Measurements from ENCODE around the gene CACNA1C.
"Not testable (repeated sequence)": the region's sequence is repeated elsewhere in the genome, so short reads cannot be mapped to it uniquely, and the experiment has no call there.

CACNA1C gene

DNA sequence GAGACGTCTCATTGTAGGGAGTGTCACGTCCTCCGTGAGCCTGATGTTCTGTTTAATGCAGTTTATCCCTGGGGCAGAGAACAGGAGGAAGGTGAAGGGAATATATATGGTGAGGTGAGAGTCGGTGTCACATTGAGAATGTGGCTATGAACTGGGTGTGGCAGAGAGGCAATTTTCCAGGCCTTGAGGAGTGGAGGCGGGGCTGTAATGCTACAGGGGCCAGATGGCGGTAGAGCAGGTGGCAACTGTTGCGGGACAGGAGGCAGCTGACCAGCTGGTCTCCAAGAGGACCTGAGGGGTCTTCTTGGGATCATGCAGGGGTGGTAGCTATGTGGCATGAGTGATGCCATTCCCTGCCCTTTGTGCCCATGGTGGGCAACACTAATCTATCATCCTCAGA, 59.6 kb downstream of the CACNA1C start:
- no peak for DNase-seq (ENCODE audit: low spot score)

DNA sequence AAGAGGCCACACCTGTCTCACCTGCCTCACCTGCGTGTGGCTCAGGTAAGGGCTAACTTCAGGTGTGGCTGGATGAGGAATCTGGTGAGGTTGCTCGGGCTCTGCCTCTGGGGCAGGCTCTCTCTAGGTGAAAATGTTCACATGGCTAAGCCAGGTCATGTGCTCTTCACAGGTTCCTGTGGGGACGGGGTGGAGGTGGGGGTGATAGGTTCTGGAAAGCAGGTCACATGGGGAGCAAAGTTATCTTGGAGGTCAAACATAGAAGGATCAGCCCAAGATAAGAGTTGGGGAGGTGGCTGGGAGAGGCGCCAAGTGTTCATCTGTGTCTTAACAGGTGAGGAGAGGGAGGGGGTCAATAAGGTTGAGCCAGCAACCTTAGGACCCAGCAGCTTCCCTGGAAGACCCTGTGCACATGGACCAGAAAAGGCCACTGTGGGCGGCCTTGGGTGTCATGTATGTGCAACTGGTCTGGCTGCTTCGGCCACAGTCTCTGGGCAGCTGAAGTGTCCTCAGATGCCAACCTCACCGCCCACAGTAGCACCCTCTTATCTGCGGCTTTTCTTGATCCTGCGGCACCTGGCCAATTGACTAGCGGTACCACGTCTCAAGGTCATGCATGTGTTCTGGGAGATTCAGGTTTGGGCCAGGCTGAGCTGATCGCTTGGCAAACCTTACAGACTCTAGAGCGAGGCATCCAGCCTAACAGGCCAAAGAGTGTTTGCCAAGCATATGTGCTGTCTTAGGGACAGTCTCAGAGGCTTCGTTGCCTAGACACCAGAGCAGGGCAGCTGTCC, 60.5 kb downstream of the CACNA1C start:
- DNase-seq (ENCODE audit: low spot score) = no peak

DNA sequence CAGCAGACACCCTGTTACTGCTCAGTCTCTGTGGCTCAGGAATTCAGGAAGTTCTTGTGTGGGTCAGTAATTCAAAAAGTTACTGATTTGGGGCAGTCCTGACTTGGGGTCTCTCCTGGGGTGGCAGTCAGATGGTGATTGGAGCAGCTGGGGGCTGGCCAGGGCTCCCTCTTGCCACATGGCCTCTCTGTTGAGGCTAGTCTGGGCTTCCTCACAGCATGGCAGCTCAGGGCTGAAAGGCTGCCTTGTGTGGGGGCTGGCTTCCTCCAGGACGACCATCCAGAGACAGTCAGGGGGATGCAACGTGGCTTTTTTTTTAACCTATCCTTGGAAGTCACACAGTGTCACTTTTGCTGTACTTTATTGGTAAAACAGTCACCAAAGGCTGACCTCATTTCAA, 61.3 kb downstream of the CACNA1C start:
- DNase-seq (ENCODE audit: low spot score) = no peak

DNA sequence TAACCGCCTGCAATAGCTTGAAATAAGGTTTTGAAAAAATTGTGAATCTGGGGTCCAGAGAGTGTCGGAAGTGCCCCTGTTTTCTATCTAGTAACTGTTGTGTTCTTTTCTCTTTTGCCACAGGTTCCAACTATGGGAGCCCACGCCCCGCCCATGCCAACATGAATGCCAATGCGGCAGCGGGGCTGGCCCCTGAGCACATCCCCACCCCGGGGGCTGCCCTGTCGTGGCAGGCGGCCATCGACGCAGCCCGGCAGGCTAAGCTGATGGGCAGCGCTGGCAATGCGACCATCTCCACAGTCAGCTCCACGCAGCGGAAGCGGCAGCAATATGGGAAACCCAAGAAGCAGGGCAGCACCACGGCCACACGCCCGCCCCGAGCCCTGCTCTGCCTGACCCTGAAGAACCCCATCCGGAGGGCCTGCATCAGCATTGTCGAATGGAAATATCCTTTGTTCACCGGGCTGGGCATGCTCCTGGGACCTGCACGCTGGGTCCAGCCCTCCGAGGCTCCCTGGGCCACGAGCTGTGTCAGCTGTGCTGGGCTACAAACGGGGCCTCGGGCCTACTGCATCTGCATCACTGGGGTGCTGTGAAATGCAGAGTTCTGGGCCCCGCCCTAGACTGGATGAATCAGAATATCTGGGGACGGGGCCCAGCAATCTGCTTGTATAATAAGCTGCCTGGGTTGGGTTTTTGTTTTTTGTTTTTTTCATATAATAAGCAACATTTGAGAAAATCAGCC, 62.5 kb downstream of the CACNA1C start:
- no peak for DNase-seq (ENCODE audit: low spot score)

DNA sequence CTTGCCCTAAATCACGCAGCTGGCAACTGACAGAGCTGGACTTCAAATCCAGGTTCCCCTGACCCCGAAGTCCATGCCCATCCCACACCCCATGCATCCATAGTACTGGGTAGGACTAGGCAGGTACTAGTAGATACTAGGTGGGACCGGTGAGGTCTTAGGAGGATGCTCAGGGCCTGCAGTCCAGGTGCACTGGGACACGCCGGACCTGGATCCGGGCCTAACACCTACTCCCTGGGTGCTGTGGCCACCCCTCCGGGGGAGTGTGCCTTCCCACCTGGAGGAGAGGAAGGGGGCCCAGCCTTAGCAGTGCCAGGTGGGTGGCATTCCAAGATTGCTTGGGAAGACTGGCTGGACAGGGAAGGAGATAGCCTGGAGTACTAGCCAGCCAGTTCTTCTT, 64.8 kb downstream of the CACNA1C start:
- no peak for DNase-seq (ENCODE audit: low spot score)

DNA sequence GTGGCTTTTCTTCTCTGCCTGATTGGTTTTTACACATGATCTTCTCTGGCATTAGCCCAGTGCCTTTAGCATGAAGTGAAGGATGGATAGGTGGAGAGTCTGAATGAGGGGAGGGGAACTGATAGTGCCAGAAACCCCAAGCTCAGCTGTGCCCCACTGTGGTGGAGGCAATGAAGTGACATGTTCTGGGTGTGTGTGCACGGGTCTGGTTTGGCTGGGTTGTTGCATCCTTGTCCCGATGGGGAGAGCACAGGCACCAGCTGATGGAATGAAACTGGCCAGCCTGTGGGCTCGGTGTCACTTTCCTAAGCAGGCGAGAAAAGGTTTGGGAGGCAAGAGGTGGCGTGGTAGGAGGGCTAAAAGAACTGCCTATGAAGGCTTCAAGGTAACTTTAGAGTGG, 65.3 kb downstream of the CACNA1C start:
- DNase-seq (ENCODE audit: low spot score) = peak; percentile 12

DNA sequence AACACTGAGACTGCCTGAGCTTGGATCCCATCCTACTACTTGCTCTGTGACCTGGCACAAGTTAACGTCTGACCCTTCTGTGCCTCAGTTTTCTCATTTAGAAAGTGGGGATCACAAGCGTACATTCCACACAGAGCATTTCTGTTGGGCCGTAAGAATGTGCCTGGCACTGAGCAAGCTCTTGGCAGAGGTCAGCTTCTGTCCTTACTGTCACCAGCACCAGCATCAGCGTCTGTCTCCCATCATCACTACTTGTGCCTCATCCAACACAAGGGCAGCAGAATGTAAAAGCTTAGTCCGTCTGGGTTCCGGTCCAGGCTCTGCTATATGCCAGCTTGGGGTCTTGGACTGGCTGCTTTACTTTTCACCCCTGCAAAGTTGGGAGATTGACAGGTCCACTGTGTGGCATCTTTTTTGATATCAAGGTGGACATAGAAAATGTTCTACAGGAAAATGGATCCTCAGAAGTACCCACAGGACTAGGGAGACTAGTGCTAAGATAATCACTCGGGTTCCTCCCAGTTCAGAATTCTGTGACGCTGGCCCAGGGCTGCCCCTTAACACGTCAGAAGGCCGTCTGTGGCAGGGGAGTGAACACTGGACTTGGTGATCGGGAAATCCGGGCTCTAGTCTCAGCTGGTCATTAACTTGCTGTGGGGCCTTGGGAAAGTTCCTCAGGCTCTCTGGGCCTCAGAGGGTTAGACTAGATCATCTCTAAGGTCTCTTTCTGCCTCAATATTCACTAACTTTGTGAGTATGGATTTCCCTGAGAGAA, 65.9 kb downstream of the CACNA1C start:
- no peak for DNase-seq (ENCODE audit: low spot score)

DNA sequence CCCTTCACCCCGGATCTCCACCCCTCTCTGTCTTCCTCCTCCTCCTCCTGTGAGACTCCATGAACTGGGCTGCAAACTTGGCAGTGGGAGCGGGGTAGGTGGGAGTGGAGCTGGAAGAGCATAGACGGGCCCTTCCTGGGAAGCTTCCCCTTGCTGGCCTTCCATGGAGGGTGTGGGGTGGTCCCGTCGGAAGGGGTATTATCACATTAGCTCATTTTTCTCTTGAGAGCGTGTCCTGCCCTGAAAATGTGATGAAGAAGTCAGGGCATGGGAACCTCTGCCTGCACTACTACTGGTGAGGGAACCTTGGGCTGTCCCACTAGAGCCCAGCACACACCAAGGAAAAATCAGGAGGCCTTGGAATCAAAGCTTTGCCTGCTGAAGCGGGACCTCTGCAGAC, 66.5 kb downstream of the CACNA1C start:
- DNase-seq (ENCODE audit: low spot score) = no peak

DNA sequence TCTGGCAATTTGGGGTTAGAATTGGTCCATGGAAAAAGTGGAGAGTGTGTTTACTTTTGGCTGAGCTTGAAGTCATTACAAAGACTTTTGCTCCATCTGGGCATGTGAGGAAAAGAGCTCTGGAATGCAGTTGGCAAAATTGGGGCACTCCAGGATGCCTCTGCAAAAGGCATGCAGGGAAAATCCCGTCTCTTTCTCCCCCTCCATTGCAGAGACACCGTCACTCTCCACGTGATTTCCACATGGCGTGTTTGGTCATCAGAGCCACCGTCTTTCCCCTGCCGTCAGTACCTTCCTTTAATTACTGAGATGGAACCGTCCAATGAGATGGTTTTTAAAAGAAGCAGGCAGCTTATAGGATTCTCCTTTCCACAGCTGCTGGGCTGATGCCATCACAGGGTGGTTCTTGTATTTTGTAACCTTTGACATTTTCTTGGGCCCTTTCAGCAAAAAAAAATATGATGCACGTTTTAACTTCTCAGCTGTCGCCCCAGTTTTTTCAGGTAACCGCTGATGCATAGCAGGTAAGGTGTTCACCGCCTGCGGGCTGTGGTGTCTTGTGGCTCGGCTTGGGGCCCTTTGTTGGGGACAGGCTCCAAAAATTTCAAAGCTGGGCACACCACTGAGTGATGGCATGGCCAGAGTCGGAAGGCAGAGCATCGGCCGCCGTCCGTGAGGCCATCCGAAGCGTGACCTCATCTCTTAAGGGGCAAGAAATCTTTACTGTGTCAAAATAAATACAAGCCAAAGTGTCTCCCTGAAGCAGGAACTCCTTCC, 68.4 kb downstream of the CACNA1C start:
- no peak for DNase-seq (ENCODE audit: low spot score)

DNA sequence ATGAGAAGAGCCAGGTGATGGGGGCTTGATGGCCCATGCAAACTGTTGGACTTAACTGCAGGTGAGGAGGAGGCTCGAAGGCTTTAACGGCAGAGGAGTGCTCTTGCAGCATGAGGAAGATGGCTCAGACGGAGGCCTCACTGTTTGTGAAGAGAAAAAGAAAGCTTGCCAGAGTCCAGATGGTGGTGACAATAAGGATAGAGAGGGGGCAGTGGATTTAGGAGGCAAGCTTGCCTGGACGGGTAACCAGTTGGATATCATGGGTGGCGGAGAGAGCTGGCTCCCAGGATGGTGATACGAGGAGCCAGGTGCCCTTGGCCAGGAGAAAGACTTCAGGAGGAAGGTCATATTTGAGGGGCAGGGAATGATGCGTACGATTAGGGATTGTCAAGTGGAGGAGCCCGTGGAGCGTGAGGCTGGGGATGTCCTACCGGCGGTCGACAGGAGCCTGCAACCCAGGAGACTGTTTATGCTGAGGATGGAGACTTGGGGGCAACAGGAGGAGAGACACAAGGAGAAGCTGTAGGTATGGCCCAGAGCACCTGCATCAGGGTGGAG, 71.8 kb downstream of the CACNA1C start:
- no peak for DNase-seq (ENCODE audit: low spot score)

DNA sequence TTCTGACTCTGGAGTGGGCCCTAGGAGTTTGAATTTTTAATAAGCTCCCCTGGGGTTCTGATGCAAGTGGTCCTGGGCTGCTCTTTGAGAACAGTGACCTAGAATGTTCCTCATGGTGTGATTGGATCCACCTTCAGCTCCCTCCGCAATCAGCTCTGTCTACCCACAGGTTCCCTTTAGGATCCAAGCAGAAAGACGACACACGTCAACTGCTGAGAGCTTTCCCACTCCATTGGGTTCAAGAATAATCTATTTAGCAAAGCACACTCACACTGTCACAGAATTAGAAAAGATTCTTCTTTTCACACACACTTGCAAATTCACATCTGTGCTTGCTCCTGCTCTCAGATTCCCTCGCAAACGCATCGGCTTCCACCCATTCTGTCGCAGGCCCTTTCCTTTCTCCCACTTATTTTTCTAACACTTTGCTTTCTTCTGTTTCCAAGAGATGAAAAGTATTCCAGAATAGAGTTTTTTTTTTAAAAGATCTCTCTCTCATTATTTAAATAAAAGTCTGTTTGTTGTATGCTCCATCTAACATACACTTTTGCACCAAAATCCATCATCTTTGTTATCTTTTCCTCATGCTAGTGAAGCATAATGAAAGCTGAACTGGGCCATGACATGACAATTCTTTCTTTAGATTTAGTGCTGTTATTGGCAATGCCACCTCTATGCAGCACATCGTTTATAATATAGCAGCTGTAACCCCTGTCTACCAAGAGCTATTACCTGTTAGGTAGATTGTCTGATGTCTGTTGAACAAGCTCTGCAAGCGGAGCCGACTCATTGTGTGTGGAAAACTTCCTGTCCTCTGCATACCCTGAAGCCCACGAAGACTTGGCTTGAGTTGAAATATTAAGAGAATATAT, 73.1 kb downstream of the CACNA1C start:
- no peak for DNase-seq (ENCODE audit: low spot score)

DNA sequence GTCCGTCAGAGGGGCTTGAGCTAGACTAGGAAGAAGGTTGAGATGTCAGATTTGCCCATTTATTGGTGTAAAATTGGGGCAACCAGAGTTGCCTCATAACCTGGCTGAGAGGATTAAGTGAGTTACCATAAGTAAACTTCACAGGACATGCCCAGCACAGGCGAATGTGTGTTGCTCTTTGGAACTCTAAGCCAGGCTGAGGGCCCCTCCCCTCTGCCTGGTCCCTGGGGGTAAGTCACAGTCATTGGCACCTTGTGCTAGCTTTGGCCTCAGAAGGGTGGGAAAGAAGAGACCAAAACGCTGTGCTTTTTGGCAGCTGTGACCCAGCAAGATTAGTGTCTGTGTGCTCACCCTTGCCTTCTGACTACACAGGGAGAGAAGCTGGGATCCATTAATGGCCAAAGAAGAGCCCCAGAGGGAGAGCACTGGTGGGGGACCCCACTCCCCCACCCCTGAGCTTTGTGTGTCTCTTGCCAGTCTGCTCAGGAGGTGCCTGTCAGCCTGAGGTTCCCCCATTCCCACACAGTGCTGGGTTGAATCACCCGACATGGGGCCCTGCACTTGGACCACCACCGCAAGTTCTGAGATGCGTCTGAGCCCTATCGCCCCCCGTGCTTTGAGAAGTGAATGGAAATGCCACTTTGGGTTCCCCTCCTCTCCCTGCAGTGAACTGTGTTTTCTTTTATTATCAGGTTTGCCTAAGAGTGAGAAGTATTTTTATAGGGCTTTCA, 74.1 kb downstream of the CACNA1C start:
- DNase-seq (ENCODE audit: low spot score) = no peak

DNA sequence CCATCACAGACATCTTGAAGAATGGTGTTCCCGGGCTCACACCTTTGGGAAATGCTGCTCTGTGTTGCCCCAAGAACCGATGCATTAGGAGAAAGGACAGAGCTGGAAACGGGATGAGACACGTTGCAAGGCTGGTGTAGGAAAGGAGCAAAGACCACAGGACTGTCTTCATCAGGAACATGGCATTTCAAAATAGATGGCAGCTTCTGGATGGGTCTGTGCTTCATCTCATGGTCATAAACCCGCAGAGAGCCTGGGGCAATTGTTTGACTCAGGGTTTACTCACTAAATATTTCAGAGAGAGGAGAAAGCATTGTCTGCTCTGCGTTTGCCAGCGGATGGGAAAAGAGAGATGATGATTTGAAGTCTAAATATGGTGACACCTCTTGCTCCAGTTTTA, 76.3 kb downstream of the CACNA1C start:
- no peak for DNase-seq (ENCODE audit: low spot score)

DNA sequence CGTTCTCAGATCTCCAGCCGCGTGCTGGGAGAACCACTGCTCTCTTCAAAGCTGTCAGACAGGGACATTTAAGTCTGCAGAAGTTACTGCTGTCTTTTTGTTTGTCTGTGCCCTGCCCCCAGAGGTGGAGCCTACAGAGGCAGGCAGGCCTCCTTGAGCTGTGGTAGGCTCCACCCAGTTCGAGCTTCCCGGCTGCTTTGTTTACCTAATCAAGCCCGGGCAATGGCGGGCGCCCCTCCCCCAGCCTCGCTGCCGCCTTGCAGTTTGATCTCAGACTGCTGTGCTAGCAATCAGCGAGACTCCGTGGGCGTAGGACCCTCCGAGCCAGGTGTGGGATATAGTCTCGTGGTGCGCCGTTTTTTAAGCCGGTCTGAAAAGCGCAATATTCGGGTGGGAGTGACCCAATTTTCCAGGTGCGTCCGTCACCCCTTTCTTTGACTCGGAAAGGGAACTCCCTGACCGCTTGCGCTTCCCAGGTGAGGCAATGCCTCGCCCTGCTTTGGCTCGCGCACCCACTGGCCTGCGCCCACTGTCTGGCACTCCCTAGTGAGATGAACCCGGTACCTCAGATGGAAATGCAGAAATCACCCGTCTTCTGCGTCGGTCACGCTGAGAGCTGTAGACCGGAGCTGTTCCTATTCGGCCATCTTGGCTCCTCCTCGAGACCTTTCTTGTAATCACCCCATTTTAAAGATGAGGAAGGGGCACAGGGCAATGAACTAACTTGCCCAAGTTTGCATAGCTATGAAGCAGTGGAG, 83.1 kb downstream of the CACNA1C start:
- not testable (repeated sequence) for DNase-seq (ENCODE audit: low spot score)

DNA sequence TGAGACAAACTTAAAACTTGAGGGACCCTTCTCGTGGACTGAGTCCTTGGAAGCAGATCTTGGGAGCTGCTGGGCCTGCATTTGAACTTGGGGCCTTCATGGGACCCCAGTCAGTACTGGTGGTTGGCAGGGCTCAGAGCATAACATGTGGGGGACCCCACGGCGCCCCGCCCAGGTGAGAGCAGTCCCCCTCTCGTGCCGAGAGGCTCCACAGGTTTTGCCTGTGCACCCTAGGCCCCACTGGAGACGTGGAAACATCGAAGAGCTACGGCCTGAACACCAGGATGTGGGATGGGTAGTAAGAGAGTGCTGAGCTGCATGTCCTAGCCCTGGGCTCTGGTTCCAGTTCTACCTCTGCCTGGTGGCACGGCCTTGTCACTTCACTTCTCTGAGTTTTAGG, 84.1 kb downstream of the CACNA1C start:
- DNase-seq (ENCODE audit: low spot score) = no peak

DNA sequence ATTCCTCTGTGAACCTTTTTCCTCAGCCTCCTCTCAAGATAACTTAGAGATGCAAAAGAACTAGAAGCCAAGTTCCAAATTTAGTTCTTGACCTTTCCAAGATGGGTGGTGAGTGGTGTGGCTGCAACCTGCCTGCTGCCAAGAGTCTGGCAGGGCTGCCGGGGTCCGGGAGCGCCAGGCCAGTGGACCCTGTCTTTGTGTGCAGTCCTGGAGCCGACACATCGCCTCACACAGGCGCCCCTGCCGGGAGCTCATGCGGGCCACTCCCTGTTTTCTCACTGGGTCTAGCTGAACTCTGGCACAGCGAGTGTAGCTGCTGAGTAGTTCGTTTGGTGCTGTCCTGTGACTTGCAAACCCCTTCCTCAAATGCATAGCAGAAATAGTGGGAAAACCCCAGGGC, 84.9 kb downstream of the CACNA1C start:
- no peak for DNase-seq (ENCODE audit: low spot score)

DNA sequence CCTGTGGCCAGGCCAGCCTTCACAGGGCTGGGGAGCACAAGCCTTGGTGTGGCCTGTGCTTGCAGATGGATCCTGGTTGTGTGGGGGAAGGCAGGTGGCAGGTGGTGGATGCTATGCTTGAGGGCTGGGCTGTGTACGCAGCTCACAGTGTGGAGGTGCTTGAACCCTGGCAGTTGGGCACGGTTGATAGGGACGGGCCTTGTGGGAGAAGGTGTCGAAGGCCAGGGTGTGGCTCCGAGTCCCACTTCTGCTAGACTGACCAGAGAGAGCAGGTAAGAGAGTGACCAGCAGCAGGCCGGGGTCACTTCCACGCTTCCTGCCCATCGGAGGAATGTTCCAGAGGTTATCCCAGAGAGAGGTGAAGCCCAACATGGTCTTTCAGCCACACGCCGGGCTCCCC, 85.5 kb downstream of the CACNA1C start:
- no peak for DNase-seq (ENCODE audit: low spot score)

DNA sequence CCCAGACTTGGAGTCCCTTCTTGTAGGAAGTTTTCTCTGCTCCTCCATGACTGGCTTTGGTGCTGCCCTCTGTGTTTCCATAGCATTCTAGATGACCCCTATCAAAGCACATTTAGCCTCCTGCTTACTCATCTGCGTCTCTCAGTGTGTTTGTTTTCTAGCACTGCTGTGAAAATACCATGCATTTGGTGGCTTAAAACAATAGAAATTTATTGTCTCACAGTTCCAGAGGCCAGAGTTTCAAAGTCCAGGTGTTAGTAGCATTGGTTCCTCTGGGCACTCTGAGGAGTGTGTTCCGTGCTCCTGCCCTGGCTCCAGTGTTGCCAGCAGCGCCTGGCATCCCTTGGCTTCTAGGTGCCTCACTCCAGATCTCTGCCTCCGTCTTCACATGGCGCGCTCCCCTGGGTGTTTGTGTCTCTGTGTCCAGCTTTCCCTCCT, 86.1 kb downstream of the CACNA1C start:
- no peak for DNase-seq (ENCODE audit: low spot score)

DNA sequence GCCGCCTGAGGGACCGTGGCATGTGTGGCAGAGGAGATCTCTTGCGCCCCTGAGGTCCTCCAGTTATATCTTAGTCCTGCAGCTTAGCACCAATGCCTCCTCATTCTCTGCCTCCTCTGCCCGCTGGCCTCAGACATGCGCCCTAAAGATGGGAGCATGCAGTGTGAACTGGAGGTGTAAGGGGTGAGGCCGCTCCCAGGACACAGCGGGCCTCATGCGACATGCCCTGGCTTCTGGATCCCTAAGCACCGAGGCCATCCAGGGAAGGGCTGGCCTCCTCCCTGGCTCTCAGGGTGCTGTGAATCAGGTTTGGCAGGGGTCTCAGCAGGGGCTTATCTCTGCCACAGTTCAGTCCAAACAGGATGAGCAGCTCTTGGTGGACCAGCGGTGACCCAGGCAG, 86.9 kb downstream of the CACNA1C start:
- DNase-seq (ENCODE audit: low spot score) = no peak

Data from germinal center (tissue), 1 donor.